ENCODE data around the gene HS6ST2.

HS6ST2 gene

GRCh38 chrX:132732236-132732635 lies 226.2 kb downstream of the HS6ST2 start:
- no peak for DNase-seq (ENCODE audit: low read depth, low spot score)
- no peak overlapping the region for H3K4me3 ChIP-seq (ENCODE audit: low read depth, low read length)
- TF ChIP-seq, protein P1, sequence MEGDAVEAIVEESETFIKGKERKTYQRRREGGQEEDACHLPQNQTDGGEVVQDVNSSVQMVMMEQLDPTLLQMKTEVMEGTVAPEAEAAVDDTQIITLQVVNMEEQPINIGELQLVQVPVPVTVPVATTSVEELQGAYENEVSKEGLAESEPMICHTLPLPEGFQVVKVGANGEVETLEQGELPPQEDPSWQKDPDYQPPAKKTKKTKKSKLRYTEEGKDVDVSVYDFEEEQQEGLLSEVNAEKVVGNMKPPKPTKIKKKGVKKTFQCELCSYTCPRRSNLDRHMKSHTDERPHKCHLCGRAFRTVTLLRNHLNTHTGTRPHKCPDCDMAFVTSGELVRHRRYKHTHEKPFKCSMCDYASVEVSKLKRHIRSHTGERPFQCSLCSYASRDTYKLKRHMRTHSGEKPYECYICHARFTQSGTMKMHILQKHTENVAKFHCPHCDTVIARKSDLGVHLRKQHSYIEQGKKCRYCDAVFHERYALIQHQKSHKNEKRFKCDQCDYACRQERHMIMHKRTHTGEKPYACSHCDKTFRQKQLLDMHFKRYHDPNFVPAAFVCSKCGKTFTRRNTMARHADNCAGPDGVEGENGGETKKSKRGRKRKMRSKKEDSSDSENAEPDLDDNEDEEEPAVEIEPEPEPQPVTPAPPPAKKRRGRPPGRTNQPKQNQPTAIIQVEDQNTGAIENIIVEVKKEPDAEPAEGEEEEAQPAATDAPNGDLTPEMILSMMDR (IDR thresholded peaks at IDR 0.05; ENCODE audit: low read depth, low read length) = no peak
- in situ Hi-C loops (cut with HindIII; ENCODE audit: low sequenced_read_pairs) = no loop called here

DNA sequence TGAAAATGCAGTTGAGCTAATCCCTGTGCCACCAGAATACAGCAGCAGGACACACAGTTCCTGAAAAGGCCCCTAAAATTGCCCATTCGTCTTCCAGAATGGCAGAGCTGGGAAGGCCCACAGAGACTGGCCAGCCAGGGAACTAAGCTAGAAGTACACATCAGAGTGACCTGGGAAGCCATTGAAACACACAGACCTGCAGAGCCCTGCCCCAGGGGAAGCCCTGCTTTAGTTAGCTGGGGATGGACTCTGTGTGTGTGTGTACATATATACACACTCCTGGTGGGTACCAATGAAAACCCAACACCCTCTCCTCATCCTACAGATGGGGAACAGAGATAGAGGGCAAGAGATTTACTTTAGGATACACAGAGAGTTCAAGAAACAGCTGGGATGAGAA lies 227.7 kb downstream of the HS6ST2 start:
- TF ChIP-seq, protein P1 (IDR thresholded peaks at IDR 0.05; ENCODE audit: low read depth, low read length) = no peak
- DNase-seq (ENCODE audit: low read depth, low spot score) = no peak
- in situ Hi-C loops (cut with HindIII; ENCODE audit: low sequenced_read_pairs) = no loop called here
- no peak overlapping the region for H3K4me3 ChIP-seq (ENCODE audit: low read depth, low read length)

DNA sequence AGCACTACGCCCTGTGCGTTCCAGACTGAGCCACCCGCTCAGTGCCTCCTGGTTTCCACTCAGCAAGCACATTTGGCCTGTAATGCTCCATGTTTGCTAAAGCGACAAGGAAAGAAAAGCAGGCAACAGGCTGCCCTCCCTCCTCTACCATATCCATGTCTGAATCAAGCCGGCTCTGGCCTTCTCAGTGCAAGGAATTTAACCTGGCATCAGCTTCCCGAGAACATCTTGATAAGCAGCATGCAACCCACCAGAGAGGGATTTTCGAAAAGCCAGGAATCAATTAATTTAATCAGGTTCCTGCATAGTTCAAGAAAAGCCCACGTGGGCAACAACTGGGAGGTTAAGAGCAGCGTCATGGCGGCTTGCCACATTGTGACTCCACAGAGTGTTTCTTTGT lies 228.2 kb downstream of the HS6ST2 start:
- in situ Hi-C loops (cut with HindIII; ENCODE audit: low sequenced_read_pairs) = no loop called here

DNA sequence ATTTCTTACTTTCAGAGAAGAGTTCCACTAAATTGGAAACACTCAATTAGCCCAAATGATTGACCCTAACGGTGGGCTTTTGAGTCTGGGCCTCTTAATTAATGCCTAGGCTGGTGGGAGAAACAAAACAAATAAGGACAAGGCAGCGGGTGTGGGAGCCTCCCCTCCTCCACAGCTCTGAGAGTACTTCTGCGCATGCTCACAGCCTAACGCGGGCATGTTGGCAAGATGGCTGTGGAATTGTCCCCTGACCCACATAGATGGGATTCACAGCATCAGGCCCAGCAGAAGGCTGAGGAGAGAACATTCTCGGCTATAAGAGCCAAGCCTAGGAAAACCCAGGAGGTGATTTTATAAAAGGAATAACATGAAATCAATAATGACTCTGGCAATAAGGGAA lies 230.1 kb downstream of the HS6ST2 start:
- in situ Hi-C loops (cut with HindIII; ENCODE audit: low sequenced_read_pairs) = no loop called here
- TF ChIP-seq, protein P1 (IDR thresholded peaks at IDR 0.05; ENCODE audit: low read depth, low read length) = no peak
- no peak for DNase-seq (ENCODE audit: low read depth, low spot score)
- no peak overlapping the region for H3K4me3 ChIP-seq (ENCODE audit: low read depth, low read length)

More for the DNA sequence above, 228.2 kb downstream of the HS6ST2 start:
- TF ChIP-seq, protein P1 (IDR thresholded peaks at IDR 0.05; ENCODE audit: low read depth, low read length) = no peak
- no peak overlapping the region for H3K4me3 ChIP-seq (ENCODE audit: low read depth, low read length)
- DNase-seq (ENCODE audit: low read depth, low spot score) = no peak

DNA sequence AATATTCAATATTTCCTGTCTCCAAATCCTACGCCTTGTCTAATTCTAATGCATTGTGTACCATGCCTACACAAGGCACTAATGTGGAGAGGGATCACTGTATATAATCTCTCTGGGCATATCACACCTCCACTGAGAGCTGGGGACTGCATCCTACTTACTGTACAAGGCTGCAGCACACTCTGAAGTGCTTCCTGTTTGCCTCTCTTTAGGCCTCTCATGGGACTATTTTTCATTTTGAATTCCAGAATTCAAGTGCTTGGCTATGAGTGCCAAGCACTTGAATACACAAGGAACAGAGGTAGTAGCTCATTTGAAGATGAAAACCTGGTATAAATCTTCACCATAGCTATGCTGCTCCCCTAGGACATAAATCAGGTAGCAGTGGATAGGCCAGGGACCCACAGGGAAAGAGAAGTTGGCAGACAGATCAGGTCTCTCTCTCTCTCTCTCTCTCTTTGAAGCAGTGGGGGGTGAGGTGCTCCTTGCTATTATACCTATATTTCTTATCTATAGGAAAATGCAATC lies 239.9 kb downstream of the HS6ST2 start:
- in situ Hi-C loops (cut with HindIII; ENCODE audit: low sequenced_read_pairs) = no loop called here
- no peak for DNase-seq (ENCODE audit: low read depth, low spot score)
- no peak overlapping the region for H3K4me3 ChIP-seq (ENCODE audit: low read depth, low read length)
- TF ChIP-seq, protein P1 (IDR thresholded peaks at IDR 0.05; ENCODE audit: low read depth, low read length) = no peak

DNA sequence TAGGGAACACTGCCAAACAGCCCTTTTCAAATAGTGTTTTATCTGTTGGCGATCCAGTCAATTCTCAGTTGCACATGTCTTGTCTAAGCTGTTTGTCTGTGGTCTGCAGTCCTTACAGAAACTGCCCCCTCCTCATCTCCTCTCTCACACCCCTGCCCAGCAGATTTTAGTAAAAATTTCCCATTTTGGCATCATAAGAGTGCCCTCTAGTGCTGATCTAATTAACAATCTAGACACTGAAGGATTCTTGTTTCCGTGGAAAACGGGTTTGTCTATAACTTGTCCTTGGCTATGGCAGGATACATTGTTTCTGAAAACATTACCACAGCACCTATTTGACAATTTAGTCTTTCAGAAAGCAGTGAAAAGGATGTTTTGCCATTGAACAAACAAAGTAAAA lies 242.4 kb downstream of the HS6ST2 start:
- TF ChIP-seq, protein P1 (IDR thresholded peaks at IDR 0.05; ENCODE audit: low read depth, low read length) = peak; percentile 15
- no peak overlapping the region for H3K4me3 ChIP-seq (ENCODE audit: low read depth, low read length)
- peak; percentile 3 for DNase-seq (ENCODE audit: low read depth, low spot score)
- in situ Hi-C loops (cut with HindIII; ENCODE audit: low sequenced_read_pairs) = no loop called here

- DNase-seq (ENCODE audit: low read depth, low spot score) = no peak
- no peak overlapping the region for H3K4me3 ChIP-seq (ENCODE audit: low read depth, low read length)
- in situ Hi-C loops (cut with HindIII; ENCODE audit: low sequenced_read_pairs) = no loop called here
- TF ChIP-seq, protein P1 (IDR thresholded peaks at IDR 0.05; ENCODE audit: low read depth, low read length) = no peak
These were observed 243.5 kb downstream of the HS6ST2 start for GRCh38 chrX:132714913-132715312.
